Measurements from ENCODE around the gene MXRA5.

DNA sequence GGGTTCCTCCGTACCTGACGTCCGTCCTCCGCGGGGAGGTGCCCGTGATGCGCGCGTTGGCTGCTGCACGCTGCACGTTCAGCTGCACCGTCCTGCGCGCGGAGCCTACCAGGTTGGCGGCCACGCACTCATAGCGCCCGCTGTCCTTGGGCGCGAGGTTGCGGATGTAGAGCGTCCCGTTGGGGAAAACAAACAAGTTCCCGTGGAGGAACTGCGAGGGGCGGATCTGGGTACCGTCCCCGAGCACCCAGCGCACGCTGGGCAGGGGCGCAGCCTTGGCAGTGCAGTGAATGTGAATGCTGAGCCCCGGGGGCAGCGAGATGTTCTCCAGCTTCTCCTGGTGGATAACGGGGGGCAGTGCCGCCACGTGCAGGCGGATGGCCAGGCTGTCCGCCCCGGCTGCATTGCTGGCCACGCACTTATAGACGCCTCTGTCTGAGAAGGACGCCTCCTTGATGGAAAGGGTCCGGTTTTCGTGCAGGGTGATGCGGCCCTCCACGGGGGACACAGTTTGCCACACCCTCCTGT, 29.2 kb downstream of the MXRA5 start:
- TF ChIP-seq, protein P1, sequence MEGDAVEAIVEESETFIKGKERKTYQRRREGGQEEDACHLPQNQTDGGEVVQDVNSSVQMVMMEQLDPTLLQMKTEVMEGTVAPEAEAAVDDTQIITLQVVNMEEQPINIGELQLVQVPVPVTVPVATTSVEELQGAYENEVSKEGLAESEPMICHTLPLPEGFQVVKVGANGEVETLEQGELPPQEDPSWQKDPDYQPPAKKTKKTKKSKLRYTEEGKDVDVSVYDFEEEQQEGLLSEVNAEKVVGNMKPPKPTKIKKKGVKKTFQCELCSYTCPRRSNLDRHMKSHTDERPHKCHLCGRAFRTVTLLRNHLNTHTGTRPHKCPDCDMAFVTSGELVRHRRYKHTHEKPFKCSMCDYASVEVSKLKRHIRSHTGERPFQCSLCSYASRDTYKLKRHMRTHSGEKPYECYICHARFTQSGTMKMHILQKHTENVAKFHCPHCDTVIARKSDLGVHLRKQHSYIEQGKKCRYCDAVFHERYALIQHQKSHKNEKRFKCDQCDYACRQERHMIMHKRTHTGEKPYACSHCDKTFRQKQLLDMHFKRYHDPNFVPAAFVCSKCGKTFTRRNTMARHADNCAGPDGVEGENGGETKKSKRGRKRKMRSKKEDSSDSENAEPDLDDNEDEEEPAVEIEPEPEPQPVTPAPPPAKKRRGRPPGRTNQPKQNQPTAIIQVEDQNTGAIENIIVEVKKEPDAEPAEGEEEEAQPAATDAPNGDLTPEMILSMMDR (conservative IDR thresholded peaks at IDR 0.05): no peak
- TF ChIP-seq ZFX (IDR thresholded peaks at IDR 0.05): no peak
